GM18499 (cell line): Measurements from ENCODE around the gene MAOA.
"Not testable (repeated sequence)": the region's sequence is repeated elsewhere in the genome, so short reads cannot be mapped to it uniquely, and the experiment has no call there.

ENCODE experiments used
- ATAC-seq: cut with Tn5 transposase; IDR thresholded peaks from one replicate; pipeline ENCODE4 v1.9.1; 2021; ENCODE audit warnings: moderate number of reproducible peaks; ENCODE audit not compliant: insufficient read depth, unreplicated experiment

MAOA gene

GRCh38 chrX:43707812-43708548 is 51.9 kb downstream of the MAOA start:
- no peak for ATAC-seq

GRCh38 chrX:43716144-43716543 is 60.0 kb downstream of the MAOA start:
- no peak for ATAC-seq

DNA sequence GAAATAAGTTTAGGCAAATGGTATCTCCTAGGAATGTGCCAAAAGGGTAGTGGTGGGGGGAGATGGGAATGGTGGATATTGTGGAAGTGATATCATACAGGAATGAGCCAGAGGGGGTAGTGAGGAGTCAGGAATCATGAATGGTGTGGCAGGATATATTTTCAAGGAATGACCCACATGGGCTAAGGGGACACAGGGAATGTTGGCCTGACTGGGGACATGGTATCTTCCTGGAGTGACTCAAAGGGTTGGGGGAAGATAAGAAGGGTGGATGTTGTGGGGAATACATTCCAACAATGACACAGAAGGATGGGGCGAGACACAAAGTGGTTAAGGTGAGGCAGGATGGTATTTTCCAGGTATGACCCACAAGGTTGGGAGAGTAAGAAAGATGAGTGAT is 60.6 kb downstream of the MAOA start:
- ATAC-seq, result no peak

GRCh38 chrX:43717161-43717560 is 61.1 kb downstream of the MAOA start:
- ATAC-seq, result no peak

GRCh38 chrX:43718081-43718480 is 62.0 kb downstream of the MAOA start:
- no peak for ATAC-seq

- no peak for ATAC-seq
Measured at GRCh38 chrX:43718546-43718945, 62.4 kb downstream of the MAOA start.

GRCh38 chrX:43718956-43719355 is 62.9 kb downstream of the MAOA start:
- no peak for ATAC-seq

GRCh38 chrX:43720082-43720481 is 64.0 kb downstream of the MAOA start:
- ATAC-seq, result no peak

DNA sequence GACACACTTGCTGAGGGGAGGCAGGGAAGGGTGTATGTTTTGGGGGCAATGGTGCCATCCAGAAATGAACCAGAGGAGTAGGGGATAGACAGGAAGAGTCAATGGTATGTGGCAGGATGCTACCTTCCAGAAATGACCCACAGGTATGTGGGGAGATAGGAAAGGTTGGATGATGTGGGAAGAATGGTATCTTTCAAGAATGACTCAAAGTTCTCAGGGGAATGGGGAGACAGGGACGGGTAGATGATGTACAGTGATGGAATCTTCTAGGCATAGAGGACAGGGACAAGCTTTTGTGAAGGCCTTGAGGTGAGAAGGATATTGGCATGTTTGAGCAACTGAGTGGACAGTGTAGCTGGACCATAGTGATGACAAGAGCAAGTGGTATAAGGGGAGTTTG is 64.9 kb downstream of the MAOA start:
- ATAC-seq, result no peak

- not testable (repeated sequence) for ATAC-seq
Measured at GRCh38 chrX:43725227-43725626, 69.1 kb downstream of the MAOA start.

- not testable (repeated sequence) for ATAC-seq
Measured at GRCh38 chrX:43727254-43727653, 71.2 kb downstream of the MAOA start.

DNA sequence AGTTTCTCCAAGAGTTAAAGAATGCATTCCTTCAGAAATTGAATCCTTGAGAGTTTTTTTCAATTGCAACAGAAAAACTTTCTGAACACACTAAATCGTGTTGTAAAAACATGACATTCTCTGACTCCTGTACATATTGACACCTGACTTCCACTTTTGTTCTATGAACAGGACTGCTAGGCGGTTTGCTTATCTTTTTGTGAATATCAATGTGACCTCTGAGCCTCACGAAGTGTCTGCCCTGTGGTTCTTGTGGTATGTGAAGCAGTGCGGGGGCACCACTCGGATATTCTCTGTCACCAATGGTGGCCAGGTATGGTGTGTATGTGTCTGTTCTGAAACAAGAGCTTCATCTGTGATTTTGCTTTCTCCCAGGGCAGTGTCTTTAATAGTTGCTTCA is 71.9 kb downstream of the MAOA start:
- no peak for ATAC-seq

- no peak for ATAC-seq
Measured at GRCh38 chrX:43728966-43729365, 72.9 kb downstream of the MAOA start.

- ATAC-seq, result no peak
Measured at GRCh38 chrX:43731086-43731485, 75.0 kb downstream of the MAOA start.

- no peak for ATAC-seq
Measured at GRCh38 chrX:43733699-43734098, 77.6 kb downstream of the MAOA start.

- no peak for ATAC-seq
Measured at GRCh38 chrX:43734444-43734843, 78.3 kb downstream of the MAOA start.

DNA sequence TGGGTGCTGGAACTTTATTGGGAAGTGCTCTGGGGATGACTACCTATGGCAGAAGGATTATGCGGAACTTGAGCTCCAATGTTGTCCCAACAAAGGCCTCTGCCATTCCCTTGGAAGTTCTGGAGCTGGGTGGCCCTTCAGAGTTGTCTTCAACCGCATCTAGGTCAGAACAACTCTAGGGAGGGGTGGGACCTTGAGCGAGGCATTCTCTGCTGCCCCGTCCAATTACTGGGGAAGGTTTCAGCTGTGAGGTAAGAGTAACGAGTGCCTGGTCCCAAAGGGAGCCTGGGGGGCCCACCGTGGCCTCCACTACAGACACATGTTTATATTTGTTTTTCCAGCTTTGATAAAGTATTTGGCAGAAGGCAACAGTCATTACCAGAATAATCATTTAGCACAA is 79.4 kb downstream of the MAOA start:
- no peak for ATAC-seq

- no peak for ATAC-seq
Measured at GRCh38 chrX:43735957-43736356, 79.9 kb downstream of the MAOA start.

DNA sequence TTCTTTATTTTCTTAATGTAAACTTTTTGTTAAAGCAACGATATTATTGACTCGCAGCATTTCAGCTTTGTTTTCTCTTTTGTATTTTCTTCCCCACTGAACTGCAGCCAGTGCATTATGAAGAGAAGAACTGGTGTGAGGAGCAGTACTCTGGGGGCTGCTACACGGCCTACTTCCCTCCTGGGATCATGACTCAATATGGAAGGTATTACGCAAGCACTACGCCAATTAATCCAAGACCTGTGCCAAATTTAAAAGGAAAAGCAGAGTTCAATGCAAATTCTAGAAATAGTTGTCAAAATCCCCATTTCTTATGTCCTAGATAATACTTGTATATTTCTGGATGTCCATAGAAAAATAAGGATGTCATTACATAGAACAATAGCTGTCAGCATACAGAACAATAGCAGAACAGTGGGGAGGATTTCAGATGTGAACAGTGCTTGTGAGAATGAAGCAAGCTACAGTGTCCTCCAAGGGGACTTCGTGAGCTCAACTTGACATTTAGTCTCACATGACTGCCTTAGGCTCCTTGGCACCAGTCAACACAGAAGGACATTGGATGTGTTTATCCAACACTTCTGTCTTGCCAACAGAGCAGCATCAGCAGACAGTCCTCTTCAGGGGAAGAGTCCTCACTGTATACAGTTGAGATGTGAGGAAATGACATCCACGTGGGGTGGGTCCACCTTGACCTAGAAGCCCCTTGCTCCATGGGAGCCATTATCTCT is 85.9 kb downstream of the MAOA start:
- ATAC-seq, result no peak

DNA sequence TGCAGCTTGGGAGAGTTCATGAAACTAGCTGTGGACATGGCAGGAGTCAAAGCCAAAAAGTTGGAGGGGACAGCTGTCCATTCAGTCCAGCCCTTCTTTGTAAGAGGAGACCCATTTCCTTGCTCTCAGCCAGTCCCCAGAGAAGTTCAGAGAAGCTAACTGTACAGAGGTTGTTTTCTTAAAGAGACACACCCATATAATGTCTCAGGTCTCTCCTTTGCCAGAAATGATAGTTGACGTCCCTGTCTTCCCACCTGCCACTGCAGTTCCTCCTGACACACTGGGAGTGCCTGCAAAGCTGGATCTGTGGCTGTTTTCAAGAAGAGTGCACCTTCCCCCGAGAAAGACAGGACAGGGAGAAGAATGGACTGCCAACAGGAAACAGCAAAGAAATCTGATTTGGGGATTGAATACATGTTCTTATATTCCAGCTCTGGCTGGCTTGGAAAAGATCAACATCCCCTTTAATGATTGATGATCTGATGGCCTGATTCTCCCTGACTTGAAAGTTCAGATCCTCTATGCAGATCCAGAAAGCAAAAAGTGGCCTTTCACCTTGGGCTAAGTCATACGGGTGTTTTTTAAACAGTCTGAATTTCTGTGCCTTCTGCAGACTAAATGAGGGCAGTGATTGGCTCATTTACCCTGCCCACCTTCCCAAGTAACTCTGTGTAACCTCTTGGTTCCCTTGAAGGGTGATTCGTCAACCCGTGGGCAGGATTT is 87.2 kb downstream of the MAOA start:
- ATAC-seq, result no peak

DNA sequence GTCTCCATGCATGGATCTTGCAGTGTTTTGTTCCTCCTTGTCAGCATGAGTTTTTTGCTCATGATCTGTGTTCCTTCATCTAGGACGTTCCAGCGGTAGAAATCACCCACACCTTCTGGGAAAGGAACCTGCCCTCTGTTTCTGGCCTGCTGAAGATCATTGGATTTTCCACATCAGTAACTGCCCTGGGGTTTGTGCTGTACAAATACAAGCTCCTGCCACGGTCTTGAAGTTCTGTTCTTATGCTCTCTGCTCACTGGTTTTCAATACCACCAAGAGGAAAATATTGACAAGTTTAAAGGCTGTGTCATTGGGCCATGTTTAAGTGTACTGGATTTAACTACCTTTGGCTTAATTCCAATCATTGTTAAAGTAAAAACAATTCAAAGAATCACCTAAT is 88.2 kb downstream of the MAOA start:
- ATAC-seq, result no peak
